Uterus (tissue), 4 donors: ENCODE results near the gene MLH1. TPM values are rescaled to one million over a fixed set of nuclear protein-coding genes. Genes with fewer than 3 reads are reported as not detected.
"Not testable (repeated sequence)": the region's sequence is repeated elsewhere in the genome, so short reads cannot be mapped to it uniquely, and the experiment has no call there.

Experiments
- DNase-seq, 2 donors: peaks; one replicate each; pipeline ENCODE4 v3.0.0-alpha.2; 2019 to 2020
- H3K27ac ChIP-seq, 2 donors: fragments of 200-600 bp; sonication (generic); 1 replicate in 1 of 2; 2 replicates in 1 of 2; pipeline ENCODE4 v1.5.1; 2016 to 2018
- H3K27me3 ChIP-seq, 2 donors: fragments of 200-600 bp; sonication (generic); one replicate each; pipeline ENCODE4 v1.5.1; 2018 to 2019; ENCODE audit warnings: control low read depth in 1 of 2
- H3K36me3 ChIP-seq, 2 donors: fragments of 200-600 bp; sonication (generic); one replicate each; pipeline ENCODE4 v1.5.1; 2019; ENCODE audit warnings: control low read depth in 1 of 2
- H3K4me1 ChIP-seq, 2 donors: fragments of 200-600 bp; sonication (generic); one replicate each; pipeline ENCODE4 v1.5.1; 2018 to 2019; ENCODE audit warnings: control low read depth in 1 of 2
- H3K4me3 ChIP-seq, 2 donors: fragments of 200-600 bp; sonication (generic); 1 replicate in 1 of 2; 2 replicates in 1 of 2; pipeline ENCODE4 v1.5.1; 2018 to 2019; ENCODE audit warnings: mild to moderate bottlenecking in 1 of 2
- H3K9me3 ChIP-seq, 2 donors: fragments of 200-600 bp; sonication (generic); one replicate each; pipeline ENCODE4 v1.5.1; 2019; ENCODE audit warnings: control low read depth in 1 of 2
- CTCF ChIP-seq, 4 experiments: fragments of 200-600 bp in 2 of 4; fragments of 450-650 bp in 2 of 4; sonication (generic) in 2 of 4; IDR thresholded peaks; one replicate each; pipeline ENCODE4 v1.5.1; 2016 to 2019; ENCODE audit warnings: antibody characterized with exemption in 4 of 4, mild to moderate bottlenecking in 2 of 4, moderate library complexity in 1 of 4
- POLR2A ChIP-seq, 2 donors: fragments of 450-650 bp; IDR thresholded peaks; one replicate each; pipeline ENCODE4 v1.6.1; 2016; ENCODE audit warnings: antibody characterized with exemption in 2 of 2, mild to moderate bottlenecking in 1 of 2, moderate library complexity in 1 of 2
- intact Hi-C: fragments of 100-400 bp; cut with DNase I; formaldehyde crosslinking; loops from one replicate; pipeline ENCODE4 v1.15.1; 2023; ENCODE audit warnings: low total_unique reads
- total RNA-seq, 4 donors: library from RNA; depleted of rRNA in 3 of 4; stranded (reverse); fragments of >200 nt in 3 of 4; gene quantifications; one replicate each; pipeline versions ENCODE4 v1.1.0 to v1.2.4, GENCODE V29; 2014 to 2023
- donor health status: DM: yes; HTN: yes; CAD: no.

MLH1 gene
- total RNA-seq, 4 donors from 2014 or later = 5.9 to 64.3 (median 24.4) TPM

- TF ChIP-seq CTCF (IDR thresholded peaks at IDR 0.05) (no peak), POLR2A (IDR thresholded peaks at IDR 0.05) (no peak)
- intact Hi-C loops = no loop called here
- Histone ChIP-seq H3K27me3 (no peaks in the 10 kb centered on the region), H3K4me3 (peak overlapping the region; percentile 60 to 68), H3K9me3 (no peaks in the 10 kb centered on the region), H3K4me1 (no peaks in the 10 kb centered on the region), H3K36me3 (no peaks in the 10 kb centered on the region), H3K27ac (peak overlapping the region; percentile 80 to 86)
- DNase-seq = no peak
These were observed 47.9 kb upstream of the MLH1 start for GRCh38 chr3:36945333-36945980.

- H3K9me3 ChIP-seq, DNase-seq, H3K36me3 ChIP-seq, H3K4me1 ChIP-seq, H3K27ac ChIP-seq, H3K27me3 ChIP-seq, intact Hi-C loops, H3K4me3 ChIP-seq: not testable (repeated sequence)
These were observed 45.5 kb upstream of the MLH1 start for GRCh38 chr3:36947814-36948213.

- Histone ChIP-seq H3K4me3 (no peak overlapping the region), H3K9me3 (no peaks in the 10 kb centered on the region), H3K27ac (no peak overlapping the region), H3K4me1 (peaks cover 0 to 5% of the 10 kb centered on the region in 2 donors), H3K36me3 (no peaks in the 10 kb centered on the region), H3K27me3 (no peaks in the 10 kb centered on the region)
- DNase-seq = no peak
- intact Hi-C loops = no loop called here
- TF ChIP-seq POLR2A (IDR thresholded peaks at IDR 0.05) = no peak
- no peak for TF ChIP-seq CTCF (IDR thresholded peaks at IDR 0.05)
These were observed 38.7 kb upstream of the MLH1 start for GRCh38 chr3:36954452-36955134.

- no peak for DNase-seq
- intact Hi-C loops = no loop called here
- H3K27me3 ChIP-seq = no peaks in the 10 kb centered on the region
These were observed 37.2 kb upstream of the MLH1 start for GRCh38 chr3:36956155-36956554.

GRCh38 chr3:36957063-36957462, 36.3 kb upstream of the MLH1 start:
- H3K4me3 ChIP-seq = no peak overlapping the region
- DNase-seq = no peak
- peaks cover 0 to 5% of the 10 kb centered on the region in 2 donors for H3K4me1 ChIP-seq
- H3K27ac ChIP-seq = peak overlapping the region in 1 of 2 donors; percentile 50
- no peaks in the 10 kb centered on the region for H3K9me3 ChIP-seq
- intact Hi-C loops = no loop called here
- TF ChIP-seq CTCF (IDR thresholded peaks at IDR 0.05) (no peak), POLR2A (IDR thresholded peaks at IDR 0.05) (no peak)
- H3K36me3 ChIP-seq = no peaks in the 10 kb centered on the region
- no peaks in the 10 kb centered on the region for H3K27me3 ChIP-seq

More at GRCh38 chr3:36956155-36956554, 37.2 kb upstream of the MLH1 start:
- no peak for TF ChIP-seq POLR2A (IDR thresholded peaks at IDR 0.05)
- no peak for TF ChIP-seq CTCF (IDR thresholded peaks at IDR 0.05)
- Histone ChIP-seq H3K27ac (no peak overlapping the region), H3K36me3 (no peaks in the 10 kb centered on the region), H3K4me3 (no peak overlapping the region), H3K4me1 (peaks cover 0 to 5% of the 10 kb centered on the region in 2 donors), H3K9me3 (no peaks in the 10 kb centered on the region)
